ENCODE measurements around the gene APBB1.
A peak's percentile ranks its signal among the peaks of the same experiment; 100 is the strongest.

The APBB1 gene

GRCh38 chr11:6390718-6391469 is 28.0 kb downstream of the APBB1 start:
- peak; percentile 26 to 42 for DNase-seq

GRCh38 chr11:6389905-6390717 is 28.8 kb downstream of the APBB1 start, which contains the start of gene SMPD1:
SMPD1 (plus strand) TSS chr11:6390474; CDS start chr11:6390599, 125 bp downstream.
- DNase-seq: peak; percentile 95 to 96

- no peak for DNase-seq
These were observed 30.1 kb downstream of the APBB1 start for GRCh38 chr11:6388748-6389147.

GRCh38 chr11:6387811-6388599 is 30.9 kb downstream of the APBB1 start:
- no peak for DNase-seq

GRCh38 chr11:6385046-6385777 is 33.7 kb downstream of the APBB1 start:
- DNase-seq: no peak

DNA sequence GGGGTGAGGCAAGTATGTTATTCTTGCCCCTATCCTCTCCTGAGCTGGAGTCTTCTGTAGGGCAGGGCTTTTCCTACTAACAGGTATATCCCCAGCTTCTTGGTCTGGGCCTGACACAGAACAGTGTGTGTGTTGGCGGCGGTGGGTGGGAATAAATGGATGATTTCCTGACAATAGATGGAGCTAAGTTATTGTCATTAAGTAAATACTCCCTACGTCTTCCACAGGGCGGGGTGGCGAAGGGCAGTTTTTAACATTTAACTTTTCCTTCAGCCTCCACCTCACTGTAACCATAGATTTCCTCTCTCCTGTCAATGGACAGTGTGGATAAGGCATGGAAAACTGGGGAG is 40.3 kb downstream of the APBB1 start:
- no peak for DNase-seq

GRCh38 chr11:6377902-6378639 is 40.8 kb downstream of the APBB1 start:
- DNase-seq: peak; percentile 61 to 79

DNA sequence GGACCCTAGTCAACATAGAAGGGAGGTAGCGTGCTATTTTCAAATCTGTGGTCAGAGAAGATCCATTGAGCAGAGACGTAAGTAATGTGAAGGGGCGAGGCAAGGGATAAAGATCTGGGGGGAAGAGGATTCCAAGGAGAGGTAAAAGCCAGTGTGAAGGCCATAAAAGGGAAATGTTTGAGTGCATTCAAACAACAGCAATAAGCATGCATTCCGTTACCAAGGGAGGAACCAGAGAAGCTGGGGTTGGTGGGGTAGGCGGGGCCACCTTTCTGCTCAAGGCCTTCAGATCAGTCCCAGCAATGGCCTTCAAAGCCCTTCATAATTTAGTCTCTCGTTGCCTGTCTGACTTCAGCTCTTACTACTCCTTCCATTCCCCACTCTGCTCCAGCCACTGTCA is 47.1 kb downstream of the APBB1 start:
- DNase-seq: no peak

- no peak for DNase-seq
These were observed 53.2 kb downstream of the APBB1 start for GRCh38 chr11:6365659-6366058.

DNA sequence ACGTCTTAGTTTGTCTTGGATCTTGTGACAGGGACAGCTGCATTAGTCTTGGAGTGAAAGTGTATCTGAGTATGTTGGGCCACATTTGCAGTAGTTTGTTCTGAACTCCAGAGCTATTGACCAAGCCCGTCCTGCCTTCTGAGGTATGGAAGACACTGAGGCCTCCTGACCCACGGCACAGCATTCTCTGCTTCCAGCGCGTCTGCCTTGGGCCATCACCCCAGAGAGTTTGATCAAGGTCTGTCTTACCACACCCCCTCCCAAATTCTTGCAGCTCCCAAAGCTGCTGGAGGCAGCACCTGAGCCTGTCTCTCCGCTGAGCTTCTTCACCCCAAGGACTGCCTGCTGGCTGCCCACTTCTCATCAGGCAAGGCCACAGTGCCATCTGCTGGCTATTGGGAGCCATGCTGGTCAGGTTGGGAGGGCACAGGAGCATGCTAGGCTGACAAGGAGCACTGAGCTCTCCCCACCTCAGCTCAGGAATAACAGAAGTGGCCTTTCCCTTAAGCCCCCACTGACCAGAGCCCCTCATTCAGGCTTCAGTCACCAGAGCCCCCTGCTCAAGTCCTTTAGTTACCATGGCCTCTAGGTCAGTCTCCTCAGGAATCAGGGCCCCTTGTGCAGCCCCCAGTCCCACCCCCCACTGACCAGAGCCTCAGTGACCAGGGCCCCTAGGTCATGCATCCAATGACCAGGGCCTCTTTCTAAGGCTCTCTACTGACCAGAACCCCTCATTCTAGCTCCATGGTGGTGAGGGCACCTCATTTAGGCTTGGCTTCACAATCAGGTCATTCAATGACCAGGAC is 55.8 kb downstream of the APBB1 start:
- DNase-seq: peak; percentile 71 to 81

- no peak for DNase-seq
These were observed 56.6 kb downstream of the APBB1 start for GRCh38 chr11:6362185-6362872.

- no peak for DNase-seq
These were observed 58.7 kb downstream of the APBB1 start for GRCh38 chr11:6360183-6360582.

DNA sequence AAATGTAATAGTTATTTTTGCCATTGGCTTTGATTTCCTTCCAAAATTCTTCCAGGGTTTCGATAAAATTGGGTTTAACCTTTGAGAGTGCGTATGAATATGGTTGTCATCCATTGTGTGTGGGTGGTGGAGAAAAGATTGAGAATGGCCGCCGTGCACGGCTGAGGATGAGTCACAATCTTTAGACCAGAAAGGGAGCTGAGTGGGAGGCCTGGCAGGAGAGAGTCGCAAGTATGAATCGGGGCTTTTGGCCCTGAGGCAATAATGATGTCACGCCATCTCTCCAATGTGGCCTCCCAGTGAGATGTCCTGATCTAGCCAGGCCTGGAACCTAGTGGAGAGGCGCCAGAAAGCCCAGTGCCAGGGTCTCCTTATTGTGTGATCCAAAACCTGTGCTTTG is 61.7 kb downstream of the APBB1 start:
- peak; percentile 80 to 90 for DNase-seq

DNA sequence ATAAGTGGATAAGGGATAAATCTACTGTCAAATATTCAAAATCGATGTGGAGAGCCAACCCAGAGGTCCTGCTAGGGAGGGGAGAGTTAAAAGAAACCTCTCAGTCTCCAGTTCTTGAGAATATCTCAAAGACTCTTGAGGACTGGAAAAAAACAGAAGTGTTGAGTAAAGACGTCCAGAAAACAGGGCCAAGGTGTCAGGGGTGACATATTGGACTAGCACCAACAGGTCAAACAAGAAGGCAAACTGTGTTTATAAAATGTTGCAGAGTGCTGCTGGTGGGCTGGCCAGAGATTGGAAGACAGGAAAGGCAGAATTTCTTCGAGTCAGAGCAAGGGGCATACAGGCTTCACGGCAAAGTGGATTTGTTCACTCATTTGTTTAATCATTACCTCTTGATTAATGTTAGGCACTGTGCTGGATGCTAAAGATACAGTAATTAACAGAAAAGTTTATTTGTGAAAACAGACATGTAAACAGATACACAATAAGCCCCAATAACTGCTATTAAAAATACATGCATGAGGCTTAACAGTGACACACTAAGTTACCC is 62.3 kb downstream of the APBB1 start:
- no peak for DNase-seq

DNA sequence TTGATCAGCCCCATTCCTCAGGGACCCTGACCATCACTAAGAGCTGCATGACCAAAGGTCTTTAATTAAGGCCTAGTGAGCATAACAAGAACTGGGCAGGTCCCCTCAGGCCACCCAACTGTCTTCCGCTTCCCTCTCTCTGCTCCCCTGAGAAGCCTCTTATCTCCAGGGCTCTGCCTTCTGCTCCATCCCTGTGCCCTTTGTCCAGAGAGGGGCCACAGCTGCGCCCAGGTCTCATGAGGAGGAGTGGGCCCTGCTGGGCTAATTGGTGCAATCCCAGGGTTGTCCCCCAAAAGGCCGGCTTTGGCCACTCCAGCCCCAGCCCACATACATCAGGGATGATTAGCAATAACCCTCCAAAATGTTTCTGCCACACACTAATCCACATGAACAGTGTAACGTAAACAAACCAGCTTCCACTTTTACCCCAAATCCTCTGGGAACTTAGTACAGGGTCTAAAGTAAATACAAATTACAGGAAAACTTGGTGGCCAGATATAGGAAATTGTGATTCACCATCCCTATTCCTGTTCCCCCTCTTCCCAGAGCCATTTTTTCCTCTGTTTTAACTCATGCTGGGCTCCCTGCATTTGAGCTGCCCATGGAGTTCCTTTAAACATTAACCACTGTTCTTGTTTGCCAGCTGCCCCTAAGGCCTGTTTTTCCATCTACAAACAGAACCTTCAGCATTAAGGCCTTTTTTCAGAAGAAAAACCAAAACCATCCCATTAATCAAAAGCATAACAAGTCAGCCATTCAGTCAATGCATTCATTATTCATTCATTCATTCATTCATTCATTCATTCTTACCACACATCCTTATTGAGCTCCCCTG is 64.0 kb downstream of the APBB1 start:
- no peak for DNase-seq

DNA sequence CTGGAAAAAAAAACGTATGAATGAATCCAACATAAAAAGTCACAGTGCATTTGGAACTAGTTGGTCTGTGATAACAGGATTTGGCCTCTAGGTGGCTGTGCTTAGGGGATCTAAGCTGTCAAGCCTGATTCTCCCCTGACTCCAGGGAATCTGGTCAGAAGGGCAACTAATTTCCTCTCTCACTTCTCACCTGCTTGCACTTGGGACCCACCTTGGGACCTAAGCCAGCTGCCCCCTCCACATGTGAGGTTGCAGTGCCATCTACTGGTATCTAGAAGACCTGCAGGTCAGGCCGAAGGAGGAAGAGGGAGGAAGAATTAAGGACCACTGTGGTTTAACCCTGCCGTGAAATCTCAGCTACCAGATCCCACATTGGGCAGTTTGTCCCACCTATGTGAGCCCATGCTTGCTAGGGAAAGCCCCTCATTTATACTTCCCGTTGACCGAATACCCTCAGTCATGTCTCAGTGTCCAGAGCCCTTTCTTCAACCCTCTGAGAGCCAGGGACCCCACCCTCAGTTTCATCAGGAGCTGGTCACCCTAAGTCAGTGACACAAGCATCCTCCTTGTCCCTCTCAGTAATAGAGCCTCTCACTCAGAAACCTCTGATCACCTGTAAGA is 65.4 kb downstream of the APBB1 start:
- DNase-seq: peak; percentile 45 to 46

GRCh38 chr11:6351782-6352382 is 67.0 kb downstream of the APBB1 start:
- DNase-seq: no peak

DNA sequence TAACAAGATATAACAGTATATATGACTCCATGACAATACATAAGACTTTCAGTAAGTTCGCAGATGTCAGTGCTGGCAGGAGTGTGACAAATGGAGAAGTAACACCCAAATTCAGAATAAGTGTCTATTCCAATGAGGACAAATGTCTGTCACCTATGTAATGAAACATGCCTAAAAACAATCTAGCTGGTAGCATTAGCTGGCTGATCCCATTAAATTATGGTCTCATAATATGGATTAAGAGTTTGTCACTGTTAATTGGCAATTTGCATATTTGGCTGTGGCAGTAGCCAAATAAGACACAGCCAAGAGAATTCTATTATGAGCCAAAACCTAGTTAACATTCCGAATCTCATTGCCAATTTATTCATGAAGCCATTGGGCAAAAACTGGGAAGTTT is 68.4 kb downstream of the APBB1 start:
- no peak for DNase-seq

Data from inflammatory macrophage (primary cell).